ENCODE results near the gene CYREN.

The CYREN gene

GRCh38 chr7:135195968-135196629 lies 25.6 kb upstream of the CYREN start:
- no peak for DNase-seq

DNA sequence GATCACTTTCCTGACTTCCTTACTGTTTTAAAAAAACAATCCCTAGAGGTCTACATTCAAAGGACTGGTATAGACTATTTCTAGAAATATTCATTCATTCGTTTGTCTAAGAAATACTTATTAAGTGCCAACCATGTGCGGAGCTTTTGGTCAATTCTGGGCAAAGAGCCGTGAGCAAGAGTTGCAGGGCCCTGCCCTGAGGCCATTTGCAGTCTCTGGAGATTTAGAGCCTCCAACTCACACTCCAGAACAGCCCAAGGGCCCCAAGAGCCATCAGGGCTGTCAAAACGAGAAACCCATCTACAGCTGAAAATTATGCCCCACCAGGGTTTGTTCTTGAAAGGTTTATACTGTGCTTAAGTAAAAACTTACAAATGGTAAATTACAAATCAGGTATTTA lies 24.6 kb upstream of the CYREN start:
- DNase-seq: no peak

DNA sequence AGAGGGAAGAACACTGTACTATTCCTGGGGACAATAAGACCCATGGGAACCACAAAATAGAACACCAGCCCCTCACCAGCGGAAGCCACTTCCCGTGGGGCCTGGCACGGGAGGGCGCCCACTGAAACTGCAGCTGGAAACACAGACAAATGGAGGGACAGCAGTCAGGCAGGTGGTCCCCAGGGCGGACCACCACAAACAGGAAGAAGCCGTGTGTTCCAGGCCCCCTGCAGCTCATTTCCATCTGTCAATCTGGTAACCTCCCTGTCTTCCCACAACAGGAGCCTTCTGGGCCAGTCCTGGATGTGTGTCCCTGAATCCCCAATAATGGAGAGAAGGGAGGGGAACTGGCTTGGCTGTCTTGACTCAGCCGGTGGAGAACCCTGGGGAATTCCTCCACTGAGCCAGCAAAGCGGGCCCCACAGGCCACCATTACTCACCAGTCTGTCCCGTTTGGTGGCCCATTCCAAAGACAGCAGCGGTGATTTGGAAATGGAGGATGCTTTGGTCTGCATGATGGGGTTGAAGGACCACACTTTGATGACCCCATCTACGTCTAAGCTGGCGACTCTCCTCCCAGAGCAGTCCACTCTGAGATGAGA lies 24.1 kb upstream of the CYREN start:
- DNase-seq: no peak

- no peak for DNase-seq
These were observed 23.1 kb upstream of the CYREN start for GRCh38 chr7:135193615-135194081.

DNA sequence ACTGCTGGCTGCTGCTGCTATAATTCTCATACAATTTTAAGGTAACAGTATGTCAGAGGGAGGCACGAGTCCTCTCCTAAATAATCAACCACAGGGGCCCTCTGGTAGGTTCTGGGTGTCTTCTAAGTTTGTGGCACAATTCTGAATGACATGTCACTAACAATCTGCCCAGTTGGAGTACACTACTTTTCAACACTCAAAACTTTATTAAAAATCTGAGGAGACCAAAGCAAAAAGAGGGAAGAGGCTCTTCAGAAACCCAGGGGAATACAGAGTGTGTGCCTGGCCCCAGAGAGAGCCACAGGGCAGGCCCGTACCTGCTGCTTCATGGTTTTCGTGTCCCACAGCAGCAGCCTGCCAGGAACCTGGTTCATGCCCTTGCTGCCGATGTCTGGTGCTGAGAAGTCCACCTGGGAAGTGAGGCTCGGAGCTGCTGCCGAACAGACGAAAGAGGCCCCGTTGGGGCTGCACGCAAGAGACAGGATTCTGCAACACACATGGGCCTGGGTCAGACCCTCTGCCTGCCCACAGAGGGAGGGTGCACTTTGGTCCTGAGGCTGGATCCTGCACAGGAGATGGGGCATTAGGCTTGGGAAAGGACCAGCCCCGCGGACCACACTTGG lies 22.5 kb upstream of the CYREN start:
- no peak for DNase-seq

GRCh38 chr7:135190703-135191102 lies 20.2 kb upstream of the CYREN start:
- DNase-seq: no peak

DNA sequence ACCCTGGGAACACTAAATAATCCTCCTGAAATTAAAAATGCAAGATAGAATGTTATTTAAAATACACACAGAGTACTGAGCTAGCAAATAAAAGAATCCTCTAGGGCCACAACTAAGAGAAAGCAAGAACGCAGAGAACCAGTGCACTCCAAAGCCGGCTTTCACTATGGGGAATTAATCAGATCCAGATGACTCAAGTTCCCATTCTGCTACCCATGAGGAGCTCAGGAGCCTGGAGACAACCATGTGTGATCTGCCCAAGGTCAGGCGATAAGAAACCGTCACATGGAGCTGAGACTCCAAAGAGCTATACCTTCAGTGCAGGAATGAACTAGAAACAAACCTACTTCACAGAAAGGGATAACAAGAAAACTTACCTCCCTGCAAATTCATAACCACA lies 19.5 kb upstream of the CYREN start:
- DNase-seq: no peak

DNA sequence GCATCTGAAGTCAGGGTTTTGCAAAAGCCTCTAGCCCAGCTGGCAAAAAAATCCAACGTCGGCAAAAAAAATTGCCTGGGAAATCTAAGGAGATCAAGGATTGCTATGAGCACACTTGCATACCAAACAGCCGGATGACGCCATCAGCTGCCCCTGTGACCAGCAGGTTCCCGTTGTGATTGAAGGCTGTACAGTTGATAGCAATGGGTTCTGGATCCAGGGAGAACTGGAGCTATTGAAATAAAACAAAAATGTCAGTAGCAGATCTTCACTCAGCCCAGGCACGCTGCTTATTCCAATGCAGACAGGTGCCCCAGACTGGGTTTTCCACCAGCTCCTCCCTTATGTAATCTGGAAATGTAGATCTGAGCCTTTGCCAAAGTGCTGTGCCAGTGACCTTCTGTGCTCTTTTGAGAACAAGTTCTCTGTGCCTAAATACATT lies 18.7 kb upstream of the CYREN start:
- DNase-seq: no peak

- DNase-seq: no peak
These were observed 17.9 kb upstream of the CYREN start for GRCh38 chr7:135188298-135188984.

DNA sequence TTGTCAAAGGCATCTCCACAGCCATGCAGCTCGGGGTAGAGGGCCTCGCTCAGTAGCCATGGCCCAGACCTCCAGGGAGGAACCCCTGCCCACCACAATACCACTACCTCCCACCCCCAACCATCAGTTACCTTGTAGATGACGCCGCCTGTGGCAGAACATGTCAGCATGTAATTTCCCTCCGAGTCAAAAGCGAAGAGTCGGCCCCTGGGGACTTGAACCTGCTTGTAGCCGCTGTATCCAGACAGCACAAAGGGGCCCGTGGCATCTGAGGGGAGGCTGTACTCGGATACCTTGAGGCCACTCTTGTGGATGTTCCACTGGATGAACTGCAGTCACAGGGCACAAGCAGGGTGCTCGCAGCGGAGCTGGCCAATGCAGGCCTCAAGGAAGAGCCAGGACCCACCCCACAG lies 16.3 kb upstream of the CYREN start:
- DNase-seq: no peak

DNA sequence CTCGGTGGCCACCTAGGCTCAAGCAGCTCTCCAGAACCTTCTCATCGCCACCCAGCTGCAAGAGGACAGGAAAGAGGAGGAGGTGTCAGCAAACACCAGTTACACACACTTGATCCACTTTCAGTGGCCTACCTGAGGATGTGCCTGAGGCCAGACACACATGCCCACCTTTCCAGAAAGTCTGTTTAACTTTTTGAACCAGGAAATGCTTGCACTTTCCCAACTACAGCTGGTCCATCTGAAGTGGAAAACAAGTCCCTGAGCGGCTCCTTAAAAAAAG lies 15.7 kb upstream of the CYREN start:
- no peak for DNase-seq

GRCh38 chr7:135185471-135186260 lies 15.2 kb upstream of the CYREN start:
- no peak for DNase-seq

GRCh38 chr7:135184254-135184841 lies 13.8 kb upstream of the CYREN start:
- DNase-seq: no peak

- no peak for DNase-seq
These were observed 13.0 kb upstream of the CYREN start for GRCh38 chr7:135183478-135183877.

DNA sequence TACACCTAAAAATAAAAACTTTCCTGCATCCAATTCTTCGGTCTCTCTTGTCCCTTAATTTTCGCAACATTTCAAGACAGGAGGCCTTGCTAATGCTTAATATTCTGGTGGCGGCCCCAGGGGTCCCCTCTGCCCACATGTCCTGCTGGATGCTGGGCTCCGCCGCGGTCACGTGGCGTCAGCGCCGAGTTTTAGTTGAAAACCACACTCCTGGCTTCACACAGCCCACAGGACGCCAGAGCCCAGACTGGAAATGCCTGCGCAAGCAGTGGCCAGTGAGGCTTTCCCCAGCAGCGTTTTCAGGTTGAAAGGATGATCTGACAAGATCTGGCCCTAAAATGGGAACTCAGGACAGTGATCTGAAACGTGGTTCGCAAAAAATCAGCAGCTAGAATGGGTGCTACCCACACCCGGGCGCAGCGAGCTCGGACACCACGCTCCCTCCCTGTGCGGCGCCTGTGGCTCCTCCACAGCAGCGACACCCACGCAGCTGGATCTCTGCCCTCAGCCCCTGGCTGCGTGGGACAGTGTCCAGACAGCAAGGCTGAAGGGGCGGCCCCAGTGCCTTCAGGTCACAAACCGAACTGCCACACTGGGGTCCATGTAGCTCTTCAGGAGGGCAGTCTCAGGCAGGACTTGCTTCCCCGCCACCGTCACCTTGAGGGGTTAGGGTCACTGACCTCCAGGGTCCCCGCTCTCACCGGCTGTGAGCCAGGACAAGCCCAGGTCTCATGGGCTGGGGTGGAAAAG lies 11.6 kb upstream of the CYREN start:
- no peak for DNase-seq

- no peak for DNase-seq
These were observed 10.9 kb upstream of the CYREN start for GRCh38 chr7:135181261-135181928.

GRCh38 chr7:135180122-135180521 lies 9.6 kb upstream of the CYREN start:
- no peak for DNase-seq

DNA sequence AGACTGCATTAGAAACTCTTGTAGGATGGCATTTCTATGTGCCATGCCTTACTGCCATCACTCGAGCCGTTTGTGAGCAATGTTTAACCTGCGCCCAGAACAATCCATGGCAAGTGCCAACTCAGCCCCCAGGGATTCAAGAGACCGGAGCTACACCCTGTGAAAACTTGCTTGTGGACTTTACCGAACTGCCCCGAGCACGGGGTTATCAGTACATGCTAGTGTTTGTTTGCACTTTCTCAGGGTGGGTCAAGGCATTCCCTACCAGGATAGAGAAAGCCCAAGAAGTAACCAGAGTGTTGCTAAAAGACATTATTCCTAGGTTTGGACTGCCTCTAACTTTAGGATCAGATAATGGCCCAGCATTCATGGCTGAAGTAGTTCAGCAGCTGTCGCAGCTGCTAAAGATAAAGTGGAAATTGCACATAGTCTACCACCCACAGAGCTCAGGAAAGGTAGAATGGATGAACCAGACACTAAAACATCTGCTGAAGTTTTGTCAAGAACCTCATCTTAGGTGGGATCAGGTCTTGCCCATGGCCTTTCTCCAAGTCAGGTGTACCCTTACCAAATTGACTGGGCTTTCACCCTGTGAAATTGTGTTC lies 8.9 kb upstream of the CYREN start:
- DNase-seq: no peak

- DNase-seq: no peak
These were observed 7.9 kb upstream of the CYREN start for GRCh38 chr7:135178364-135178763.

DNA sequence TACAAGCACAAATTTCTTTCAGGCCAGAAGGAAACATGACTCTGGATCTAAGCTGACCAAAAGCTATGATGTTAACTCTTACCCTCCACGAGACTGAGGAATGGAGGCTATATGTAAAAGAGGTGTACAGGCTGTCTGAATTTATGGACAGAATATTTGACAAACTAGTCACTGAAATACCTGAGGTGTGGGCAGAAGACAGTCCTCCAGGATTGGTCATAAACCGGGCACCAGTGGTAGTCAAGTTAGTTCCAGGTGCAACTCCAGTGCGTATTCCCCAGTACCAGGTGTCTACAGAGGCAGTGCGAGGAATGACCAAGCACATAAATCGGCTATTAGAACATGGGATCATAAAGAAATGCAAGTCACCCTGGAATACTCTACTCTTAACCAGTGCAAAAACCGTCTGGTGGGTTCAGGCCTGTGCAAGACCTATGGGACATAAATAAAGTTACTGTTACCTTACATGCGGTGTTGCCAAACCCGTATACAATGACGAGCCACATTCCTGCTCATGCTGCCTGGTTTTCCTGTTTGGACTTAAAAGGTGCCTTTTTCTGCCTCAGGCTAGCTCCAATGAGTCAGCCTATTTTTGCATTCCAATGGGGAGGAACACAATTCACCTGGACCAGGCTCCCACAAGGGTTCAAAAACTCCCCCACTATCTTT lies 6.7 kb upstream of the CYREN start:
- DNase-seq: no peak
